Muscle of back (tissue), 11 donors: ENCODE measurements around the gene TLCD5. TPM values are rescaled to one million over a fixed set of nuclear protein-coding genes. Genes with fewer than 3 reads are reported as not detected.

Experiments
- DNase-seq, 3 donors: peaks; one replicate each; pipeline versions ENCODE4 v3.0.0 to v3.0.0-alpha.2; 2013
- polyA plus RNA-seq, 10 donors: library from polyadenylated mRNA; unstranded; fragments of 120-200 nt; gene quantifications; one replicate each; pipeline ENCODE4 v1.2.1, GENCODE V29; 2013; ENCODE audit not compliant: insufficient read length in 10 of 10

Gene TLCD5
- polyA plus RNA-seq, 10 donors, result 6.1 to 12.5 (median 7.8) TPM

DNA sequence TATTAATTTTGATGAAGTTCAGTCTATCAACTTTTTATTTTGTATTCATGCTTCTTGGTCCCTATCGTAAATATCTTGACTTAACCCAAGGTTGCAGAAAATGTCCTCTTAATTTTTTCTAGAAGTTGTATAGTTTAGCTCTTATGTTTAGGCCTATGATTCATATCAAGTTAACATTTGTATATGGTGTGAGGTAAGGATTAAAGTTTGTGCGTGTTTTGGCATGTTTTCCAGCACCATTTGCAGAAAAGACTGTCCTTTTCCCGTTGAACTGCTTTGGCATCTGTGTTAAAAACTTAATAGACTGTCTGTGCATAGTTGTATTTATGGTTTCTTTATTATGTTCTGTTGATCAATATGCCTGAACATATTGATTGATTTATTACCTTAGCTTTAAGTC lies 53.4 kb downstream of the TLCD5 start:
- no peak for DNase-seq

DNA sequence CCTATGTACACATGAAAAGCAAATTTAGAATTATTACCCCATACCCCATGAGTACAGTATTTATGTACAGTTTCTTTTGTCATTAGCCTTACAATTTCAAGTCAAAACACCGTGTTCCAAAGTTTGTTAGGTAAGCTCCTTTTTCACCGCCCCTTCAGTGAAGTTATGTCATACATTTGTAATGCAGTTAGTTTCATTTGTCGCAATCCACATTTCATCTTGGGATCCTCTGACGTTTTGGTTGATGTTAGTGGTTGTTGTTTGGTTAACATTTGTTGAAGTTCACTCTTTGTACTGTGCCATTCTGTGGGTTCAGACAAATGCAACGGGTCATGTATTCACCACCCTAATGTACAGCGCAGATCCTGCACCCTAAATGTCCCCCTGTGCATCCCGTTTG lies 56.3 kb downstream of the TLCD5 start:
- no peak for DNase-seq

Other genes starting within 250 kb of the TLCD5 start
- 10 to 100 TPM in 2 of 10 donors, under 1 TPM in 7, not detected in 1; 0.19 to 62.3 (median 0.67) TPM for gene TRIM29, start 187.2 kb upstream of the TLCD5 start, polyA plus RNA-seq
- 10 to 100 TPM; 25.7 to 72.2 (median 52.6) TPM for gene OAF, start 114.3 kb upstream of the TLCD5 start, polyA plus RNA-seq
- gene POU2F3, start 85.2 kb upstream of the TLCD5 start, polyA plus RNA-seq, result 10 to 100 TPM in 1 of 10 donors, 1 to 10 TPM in 1, under 1 TPM in 8; 0.09 to 10.8 (median 0.38) TPM
- gene ARHGEF12, start 11.1 kb downstream of the TLCD5 start, polyA plus RNA-seq, result 10 to 100 TPM; 31.6 to 49.5 (median 41.5) TPM
- under 1 TPM; 0.18 to 0.86 (median 0.36) TPM for gene GRIK4, start 186.4 kb downstream of the TLCD5 start, polyA plus RNA-seq